Measurements from ENCODE around the gene MAT2B. TPM values are rescaled to one million over a fixed set of nuclear protein-coding genes. Genes with fewer than 3 reads are reported as not detected.

MAT2B gene
- total and polyA plus RNA-seq, 2 of the 13 experiments (the other 11 are each of a cell fraction or from before 2014, with no cell fraction given): 20.2 to 37.1 TPM

- TF ChIP-seq ATRX (CRISPR knock-in tag; IDR thresholded peaks at IDR 0.05; ENCODE audit: borderline replicate concordance) (no peak), ZBTB7B (CRISPR knock-in tag; IDR thresholded peaks at IDR 0.05) (peak; percentile 83), ZSCAN5A (CRISPR knock-in tag; IDR thresholded peaks at IDR 0.05; ENCODE audit: borderline replicate concordance) (no peak), RFXAP (CRISPR knock-in tag; IDR thresholded peaks at IDR 0.05; ENCODE audit: borderline replicate concordance) (0 out of 2 replicates have a peak, but pooled peaks have one; percentile 19), TBX3 (IDR thresholded peaks at IDR 0.05; ENCODE audit: borderline replicate concordance) (no peak), PAF1 (CRISPR knock-in tag; IDR thresholded peaks at IDR 0.05) (no peak), HNF4A (CRISPR knock-in tag; IDR thresholded peaks at IDR 0.05) (peak; percentile 22; the same call in 1 of the 2 replicates), PRDM10 (CRISPR knock-in tag; IDR thresholded peaks at IDR 0.05; ENCODE audit: low read depth) (no peak), ZBTB8A (CRISPR knock-in tag; IDR thresholded peaks at IDR 0.05; ENCODE audit: borderline replicate concordance, low read depth) (no peak), ZNF225 (CRISPR knock-in tag; IDR thresholded peaks at IDR 0.05) (0 out of 2 replicates have a peak, but pooled peaks have one; percentile 58), ZNF552 (CRISPR knock-in tag; IDR thresholded peaks at IDR 0.05; ENCODE audit: borderline replicate concordance) (no peak), ZFP41 (CRISPR knock-in tag; IDR thresholded peaks at IDR 0.05; ENCODE audit: borderline replicate concordance) (peak; percentile 61; the same call in 1 of the 2 replicates), KLF11 (CRISPR knock-in tag; IDR thresholded peaks at IDR 0.05) (no peak), ZSCAN12 (CRISPR knock-in tag; IDR thresholded peaks at IDR 0.05) (no peak; the same call in 1 of the 2 replicates), KDM3A (CRISPR knock-in tag; IDR thresholded peaks at IDR 0.05; ENCODE audit: low read depth) (peak; percentile 58; the same call in 1 of the 2 replicates), ZFAT (CRISPR knock-in tag; conservative IDR thresholded peaks at IDR 0.05) (no peak)
- TF ChIP-seq, protein P1, sequence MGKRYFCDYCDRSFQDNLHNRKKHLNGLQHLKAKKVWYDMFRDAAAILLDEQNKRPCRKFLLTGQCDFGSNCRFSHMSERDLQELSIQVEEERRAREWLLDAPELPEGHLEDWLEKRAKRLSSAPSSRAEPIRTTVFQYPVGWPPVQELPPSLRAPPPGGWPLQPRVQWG (CRISPR knock-in tag; IDR thresholded peaks at IDR 0.05; ENCODE audit: borderline replicate concordance, low read depth): no peak
- TF ChIP-seq, protein P2, sequence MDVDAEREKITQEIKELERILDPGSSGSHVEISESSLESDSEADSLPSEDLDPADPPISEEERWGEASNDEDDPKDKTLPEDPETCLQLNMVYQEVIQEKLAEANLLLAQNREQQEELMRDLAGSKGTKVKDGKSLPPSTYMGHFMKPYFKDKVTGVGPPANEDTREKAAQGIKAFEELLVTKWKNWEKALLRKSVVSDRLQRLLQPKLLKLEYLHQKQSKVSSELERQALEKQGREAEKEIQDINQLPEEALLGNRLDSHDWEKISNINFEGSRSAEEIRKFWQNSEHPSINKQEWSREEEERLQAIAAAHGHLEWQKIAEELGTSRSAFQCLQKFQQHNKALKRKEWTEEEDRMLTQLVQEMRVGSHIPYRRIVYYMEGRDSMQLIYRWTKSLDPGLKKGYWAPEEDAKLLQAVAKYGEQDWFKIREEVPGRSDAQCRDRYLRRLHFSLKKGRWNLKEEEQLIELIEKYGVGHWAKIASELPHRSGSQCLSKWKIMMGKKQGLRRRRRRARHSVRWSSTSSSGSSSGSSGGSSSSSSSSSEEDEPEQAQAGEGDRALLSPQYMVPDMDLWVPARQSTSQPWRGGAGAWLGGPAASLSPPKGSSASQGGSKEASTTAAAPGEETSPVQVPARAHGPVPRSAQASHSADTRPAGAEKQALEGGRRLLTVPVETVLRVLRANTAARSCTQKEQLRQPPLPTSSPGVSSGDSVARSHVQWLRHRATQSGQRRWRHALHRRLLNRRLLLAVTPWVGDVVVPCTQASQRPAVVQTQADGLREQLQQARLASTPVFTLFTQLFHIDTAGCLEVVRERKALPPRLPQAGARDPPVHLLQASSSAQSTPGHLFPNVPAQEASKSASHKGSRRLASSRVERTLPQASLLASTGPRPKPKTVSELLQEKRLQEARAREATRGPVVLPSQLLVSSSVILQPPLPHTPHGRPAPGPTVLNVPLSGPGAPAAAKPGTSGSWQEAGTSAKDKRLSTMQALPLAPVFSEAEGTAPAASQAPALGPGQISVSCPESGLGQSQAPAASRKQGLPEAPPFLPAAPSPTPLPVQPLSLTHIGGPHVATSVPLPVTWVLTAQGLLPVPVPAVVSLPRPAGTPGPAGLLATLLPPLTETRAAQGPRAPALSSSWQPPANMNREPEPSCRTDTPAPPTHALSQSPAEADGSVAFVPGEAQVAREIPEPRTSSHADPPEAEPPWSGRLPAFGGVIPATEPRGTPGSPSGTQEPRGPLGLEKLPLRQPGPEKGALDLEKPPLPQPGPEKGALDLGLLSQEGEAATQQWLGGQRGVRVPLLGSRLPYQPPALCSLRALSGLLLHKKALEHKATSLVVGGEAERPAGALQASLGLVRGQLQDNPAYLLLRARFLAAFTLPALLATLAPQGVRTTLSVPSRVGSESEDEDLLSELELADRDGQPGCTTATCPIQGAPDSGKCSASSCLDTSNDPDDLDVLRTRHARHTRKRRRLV (CRISPR knock-in tag; IDR thresholded peaks at IDR 0.05): peak; percentile 68; the same call in 1 of the 2 replicates
These were observed at the start of gene MAT2B (continued) for GRCh38 chr5:163505368-163506094.
